ENCODE results near the gene OSBP. TPM values are rescaled to one million over a fixed set of nuclear protein-coding genes. Genes with fewer than 3 reads are reported as not detected.
A peak's percentile ranks its signal among the peaks of the same experiment; 100 is the strongest.
"Not testable (repeated sequence)": the region's sequence is repeated elsewhere in the genome, so short reads cannot be mapped to it uniquely, and the experiment has no call there.

The OSBP gene
- polyA plus RNA-seq, 2 of the 4 experiments (the other 2 are of a cell fraction), result 25.9 to 31.7 TPM

GRCh38 chr11:59545179-59546020 is 70.2 kb downstream of the OSBP start (continued):
- TF ChIP-seq HMGXB4 (CRISPR knock-in tag; IDR thresholded peaks at IDR 0.05; ENCODE audit: borderline replicate concordance) (no peak), HOXB5 (CRISPR knock-in tag; IDR thresholded peaks at IDR 0.05) (peak; percentile 75; the same call in 1 of the 2 replicates), PHF8 (IDR thresholded peaks at IDR 0.05; ENCODE audit: borderline replicate concordance, low read depth) (peak; percentile 32; the same call in 1 of the 2 replicates), EHF (CRISPR knock-in tag; IDR thresholded peaks at IDR 0.05) (0 out of 2 replicates have a peak, but pooled peaks have one; percentile 33), BCL3 (IDR thresholded peaks at IDR 0.05) (peak; percentile 64; the same call in 1 of the 3 replicates), JUN (IDR thresholded peaks at IDR 0.05) (peak in 1 of 2 experiments; percentile 76; a peak in 2 of 5 replicates), CEBPB (IDR thresholded peaks at IDR 0.05) (peak; percentile 20 to 25; a peak in 2 of 4 replicates), MAX (IDR thresholded peaks at IDR 0.05) (peak; percentile 58)

- WGBS (ENCODE audit: missing lambda C conversion rate), result 3% methylated on average over 3 of the region's 3 CpGs
- Histone ChIP-seq H3K4me1 (peaks cover 31% of the 10 kb centered on the region), H3K27ac (peak overlapping the region; percentile 95 to 97), H3K9me3 (no peaks in the 10 kb centered on the region), H3K4me3 (peak overlapping the region; percentile 48), H3K4me2 (peak overlapping the region; percentile 93)
- no peak for FAIRE-seq
- ATAC-seq, result peak; percentile 9 to 41
- CTCF ChIA-PET, result no interaction called here
- TF ChIP-seq ZNF302 (CRISPR knock-in tag; IDR thresholded peaks at IDR 0.05) (0 out of 2 replicates have a peak, but pooled peaks have one; percentile 8), SMC3 (IDR thresholded peaks at IDR 0.05) (no peak), MAX (IDR thresholded peaks at IDR 0.05) (no peak), USF2 (IDR thresholded peaks at IDR 0.05) (no peak), TFCP2L1 (CRISPR knock-in tag; IDR thresholded peaks at IDR 0.05) (0 out of 2 replicates have a peak, but pooled peaks have one; percentile 61), ZFP36 (IDR thresholded peaks at IDR 0.05; ENCODE audit: borderline replicate concordance, partially characterized antibody) (no peak), NR3C1 (IDR thresholded peaks at IDR 0.05) (no peak), HOXA7 (CRISPR knock-in tag; IDR thresholded peaks at IDR 0.05) (peak; percentile 85; the same call in 1 of the 2 replicates)
- DNase-seq (ENCODE audit: low read depth in 1 of 2, low spot score in 1 of 2), result no peak
- POLR2A ChIA-PET, result no interaction called here
Measured at GRCh38 chr11:59544869-59545178, 70.8 kb downstream of the OSBP start.

GRCh38 chr11:59543713-59544112 is 71.9 kb downstream of the OSBP start:
- 78% methylated on average over 3 of the region's 3 CpGs for WGBS (ENCODE audit: missing lambda C conversion rate)
- DNase-seq (ENCODE audit: low read depth in 1 of 2, low spot score in 1 of 2); ATAC-seq; POLR2A ChIA-PET; H3K9me3 ChIP-seq; H3K4me3 ChIP-seq; H3K27ac ChIP-seq; CTCF ChIA-PET; FAIRE-seq; H3K4me2 ChIP-seq: not testable (repeated sequence)
- peaks cover 24% of the 10 kb centered on the region for H3K4me1 ChIP-seq
